ENCODE results near the gene SPTBN1. TPM values are rescaled to one million over a fixed set of nuclear protein-coding genes. Genes with fewer than 3 reads are reported as not detected.

Gene SPTBN1
- total and polyA plus RNA-seq, 2 of the 4 experiments (the other 2 are of a cell fraction) = 49.1 to 241 TPM

DNA sequence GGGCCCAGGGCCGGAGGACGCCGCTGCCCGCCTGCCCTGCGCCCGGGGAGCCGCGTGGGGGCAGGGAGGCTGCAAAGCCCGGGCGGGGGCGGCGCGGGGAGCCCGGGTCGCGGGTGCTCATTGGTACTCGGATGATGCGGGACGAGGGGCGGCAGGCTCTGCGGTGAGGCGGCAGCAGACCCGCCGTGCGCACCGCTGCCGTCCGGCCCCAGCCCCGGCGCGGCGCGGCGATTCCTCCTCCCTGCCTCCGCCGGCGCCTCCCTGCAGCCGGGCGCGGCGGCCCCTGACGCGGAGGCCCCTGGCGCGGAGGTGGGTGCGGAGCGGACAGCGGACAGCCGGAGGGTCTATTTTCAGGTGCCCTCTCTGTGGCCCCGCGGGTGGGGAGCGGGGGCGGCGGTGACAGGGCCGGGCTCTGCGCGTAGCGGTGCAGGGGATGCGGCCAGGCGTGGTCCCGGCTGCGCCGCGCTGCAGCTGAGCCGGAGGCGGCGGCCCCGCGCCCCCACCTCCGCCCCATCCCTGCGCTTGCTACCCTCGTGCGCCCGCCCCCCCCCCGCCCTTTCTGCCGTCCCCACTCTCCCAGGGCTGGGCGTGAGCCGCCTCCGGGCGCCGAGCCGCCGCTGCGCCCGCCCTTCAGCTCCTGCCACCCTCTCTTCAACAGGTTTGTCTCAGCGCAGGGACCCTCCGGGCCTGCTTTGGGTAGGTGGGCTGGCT lies 640 bp downstream of the SPTBN1 start:
- Histone ChIP-seq H3K27ac (ENCODE audit: insufficient read depth, low read length) (peak overlapping the region; percentile 69), H3K18ac (ENCODE audit: low read depth, low read length) (no peak overlapping the region), H3K9ac (ENCODE audit: low read depth, low read length) (peak overlapping the region; percentile 79), H4K8ac (ENCODE audit: low read depth in 2 of 2, low read length in 2 of 2) (no peak overlapping the region; a peak in 2 of 4 replicates), H3K36me3 (ENCODE audit: control insufficient read depth, insufficient read depth, low read length) (no peaks in the 10 kb centered on the region), H3K4me1 (ENCODE audit: control insufficient read depth, insufficient read depth, low read length) (peaks cover 7% of the 10 kb centered on the region; the same call in 1 of the 2 replicates), H2AFZ (replicated peaks; ENCODE audit: low read length, poor library complexity) (peak overlapping the region; percentile 93), H2BK20ac (ENCODE audit: low read depth, low read length) (no peak overlapping the region), H4K20me1 (ENCODE audit: insufficient read depth, low read length) (peaks cover 42% of the 10 kb centered on the region), H3K9me3 (ENCODE audit: control insufficient read depth, insufficient read depth, low read length) (no peaks in the 10 kb centered on the region), H3K23ac (ENCODE audit: low read depth, low read length) (no peak overlapping the region; the same call in 1 of the 2 replicates), H3K79me1 (ENCODE audit: low read depth in 1 of 2, low read length in 2 of 2) (peaks cover 6 to 52% of the 10 kb centered on the region in 2 experiments; a peak in 3 of 4 replicates), H3K56ac (ENCODE audit: extremely low read depth, insufficient read depth, low read length) (peak overlapping the region; percentile 50; the same call in 1 of the 2 replicates), H2BK5ac (ENCODE audit: low read depth, low read length, poor library complexity, severe bottlenecking) (peak overlapping the region; percentile 57), H2AK5ac (ENCODE audit: low read depth, low read length) (no peak overlapping the region; the same call in 1 of the 2 replicates), H4K91ac (ENCODE audit: insufficient read depth, low read depth, low read length) (0 out of 2 replicates have a peak overlapping the region, but pooled peaks have one; percentile 6), H3K4me3 (ENCODE audit: insufficient read depth, low read depth, low read length) (peak overlapping the region; percentile 88), H3K14ac (replicated peaks; ENCODE audit: low read depth, low read length) (peak overlapping the region; percentile 17; the same call in 1 of the 2 replicates), H2BK120ac (ENCODE audit: low read depth, low read length) (peak overlapping the region; percentile 73; the same call in 1 of the 2 replicates), H2BK15ac (ENCODE audit: low read depth, low read length) (no peak overlapping the region), H3K27me3 (ENCODE audit: control insufficient read depth, insufficient read depth, low read length) (no peaks in the 10 kb centered on the region), H3K9me1 (ENCODE audit: insufficient read depth, low read length) (peaks cover 9% of the 10 kb centered on the region), H3K4me2 (ENCODE audit: low read depth, low read length) (peak overlapping the region; percentile 91), H3K4ac (ENCODE audit: low read depth, low read length) (peak overlapping the region; percentile 90), H4K5ac (ENCODE audit: low read depth, low read length) (no peak overlapping the region), H2AK9ac (replicated peaks; ENCODE audit: low read depth, low read length, poor library complexity) (peak overlapping the region; percentile 96)
- ChIA-PET POLR2A (ENCODE audit: unreplicated experiment) (interaction anchor here (0.6 to 0.7 kb wide), 2 partner anchors 120 to 277 kb away, joined by 7 to 15 read pairs; no protein-coding TSS in a partner anchor), CTCF (no interaction called here)
- TF ChIP-seq, protein P1, sequence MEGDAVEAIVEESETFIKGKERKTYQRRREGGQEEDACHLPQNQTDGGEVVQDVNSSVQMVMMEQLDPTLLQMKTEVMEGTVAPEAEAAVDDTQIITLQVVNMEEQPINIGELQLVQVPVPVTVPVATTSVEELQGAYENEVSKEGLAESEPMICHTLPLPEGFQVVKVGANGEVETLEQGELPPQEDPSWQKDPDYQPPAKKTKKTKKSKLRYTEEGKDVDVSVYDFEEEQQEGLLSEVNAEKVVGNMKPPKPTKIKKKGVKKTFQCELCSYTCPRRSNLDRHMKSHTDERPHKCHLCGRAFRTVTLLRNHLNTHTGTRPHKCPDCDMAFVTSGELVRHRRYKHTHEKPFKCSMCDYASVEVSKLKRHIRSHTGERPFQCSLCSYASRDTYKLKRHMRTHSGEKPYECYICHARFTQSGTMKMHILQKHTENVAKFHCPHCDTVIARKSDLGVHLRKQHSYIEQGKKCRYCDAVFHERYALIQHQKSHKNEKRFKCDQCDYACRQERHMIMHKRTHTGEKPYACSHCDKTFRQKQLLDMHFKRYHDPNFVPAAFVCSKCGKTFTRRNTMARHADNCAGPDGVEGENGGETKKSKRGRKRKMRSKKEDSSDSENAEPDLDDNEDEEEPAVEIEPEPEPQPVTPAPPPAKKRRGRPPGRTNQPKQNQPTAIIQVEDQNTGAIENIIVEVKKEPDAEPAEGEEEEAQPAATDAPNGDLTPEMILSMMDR (conservative IDR thresholded peaks at IDR 0.05; ENCODE audit: low read depth, low read length) = no peak
- TF ChIP-seq, protein P2, sequence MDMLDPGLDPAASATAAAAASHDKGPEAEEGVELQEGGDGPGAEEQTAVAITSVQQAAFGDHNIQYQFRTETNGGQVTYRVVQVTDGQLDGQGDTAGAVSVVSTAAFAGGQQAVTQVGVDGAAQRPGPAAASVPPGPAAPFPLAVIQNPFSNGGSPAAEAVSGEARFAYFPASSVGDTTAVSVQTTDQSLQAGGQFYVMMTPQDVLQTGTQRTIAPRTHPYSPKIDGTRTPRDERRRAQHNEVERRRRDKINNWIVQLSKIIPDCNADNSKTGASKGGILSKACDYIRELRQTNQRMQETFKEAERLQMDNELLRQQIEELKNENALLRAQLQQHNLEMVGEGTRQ (IDR thresholded peaks at IDR 0.05; ENCODE audit: low read depth, low read length) = no peak
- no peak for TF ChIP-seq RCOR1 (IDR thresholded peaks at IDR 0.05; ENCODE audit: insufficient replicate concordance, low read length)
- TF ChIP-seq, protein P3, sequence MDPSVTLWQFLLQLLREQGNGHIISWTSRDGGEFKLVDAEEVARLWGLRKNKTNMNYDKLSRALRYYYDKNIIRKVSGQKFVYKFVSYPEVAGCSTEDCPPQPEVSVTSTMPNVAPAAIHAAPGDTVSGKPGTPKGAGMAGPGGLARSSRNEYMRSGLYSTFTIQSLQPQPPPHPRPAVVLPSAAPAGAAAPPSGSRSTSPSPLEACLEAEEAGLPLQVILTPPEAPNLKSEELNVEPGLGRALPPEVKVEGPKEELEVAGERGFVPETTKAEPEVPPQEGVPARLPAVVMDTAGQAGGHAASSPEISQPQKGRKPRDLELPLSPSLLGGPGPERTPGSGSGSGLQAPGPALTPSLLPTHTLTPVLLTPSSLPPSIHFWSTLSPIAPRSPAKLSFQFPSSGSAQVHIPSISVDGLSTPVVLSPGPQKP (IDR thresholded peaks at IDR 0.05; ENCODE audit: borderline replicate concordance, low read depth, low read length) = no peak
- TF ChIP-seq RAD21 (IDR thresholded peaks at IDR 0.05; ENCODE audit: low read length) = no peak
- TF ChIP-seq SMC3 (IDR thresholded peaks at IDR 0.05; ENCODE audit: low read depth, low read length) = no peak
- no peak for TF ChIP-seq CEBPB (IDR thresholded peaks at IDR 0.05; ENCODE audit: low read depth, low read length)
- no peak for TF ChIP-seq MXI1 (IDR thresholded peaks at IDR 0.05; ENCODE audit: borderline replicate concordance, low read depth, low read length)
- in situ Hi-C loops (cut with MboI; ENCODE audit: low sequenced_read_pairs) = no loop called here
- DNase-seq = peak; percentile 19
- WGBS, 2 experiments (ENCODE audit: extremely low coverage in 2 of 2, insufficient read length in 1 of 2) = 1% methylated on average over 20 of the region's 87 CpGs; no CpG with 5 or more reads in 1 of the 2 experiments
- peak; percentile 64 for ATAC-seq (ENCODE audit: low read depth)
- dilution Hi-C loops (cut with HindIII; ENCODE audit: low sequenced_read_pairs, unreplicated experiment) = no loop called here
- BruUV-seq (replicated peaks) = no TSS peak
- intact Hi-C loops (cut with micrococcal nuclease) = loop anchor here (2.0 to 5.0 kb wide), 8 partner anchors 66 to 342 kb away; partner anchors contain the start of gene ACYP2

All from IMR-90 (cell line).